ENCODE results near the gene TMEM115.

GRCh38 chr3:50338965-50339364, 20.4 kb downstream of the TMEM115 start:
- no peak for TF ChIP-seq JUND (CRISPR knock-in tag; IDR thresholded peaks at IDR 0.05)
- no peak for TF ChIP-seq ZNF296 (CRISPR knock-in tag; conservative IDR thresholded peaks at IDR 0.05)

Data from HepG2 (cell line).